Heart left ventricle (tissue), 13 donors: ENCODE measurements around the gene ZNF341.

Experiments used
- POLR2A ChIP-seq, 2 donors: fragments of 450-650 bp; IDR thresholded peaks; one replicate each; pipeline ENCODE4 v1.6.1; 2017; ENCODE audit warnings: antibody characterized with exemption in 2 of 2, mild to moderate bottlenecking in 2 of 2, moderate library complexity in 2 of 2
- TF ChIP-seq, protein P1 (sequence below), 12 donors: fragments of 200-600 bp; sonication (generic) in 4 of 12; IDR thresholded peaks; one replicate each; pipeline versions ENCODE4 v1.5.0 to v1.8.0; 2018 to 2022; ENCODE audit warnings: antibody characterized with exemption in 12 of 12, mild to moderate bottlenecking in 5 of 12
- donor health status: ischemic (EF 13 %, LVEDD 7.1; RV severe dilation, severe dysfunction).
- donor health status: DM: no; HTN: yes; CAD: no.
- donor health status: DM: no; HTN: no; CAD: no.
- donor health status: ischemic (EF 25% LVEDD 6.9; RV normal size, moderate dysfunction).
- donor health status: ischemic (EF 25% LVEDD 5.7; RV mildly dilated, moderate dysfunction).
- donor health status: ischemic (EF 35%, LVEDD 5.7; RV mildly dilated, moderate dysfunction).
- donor health status: nonischemic (EF 11% LVEDD 7.7; RV severe dilation, severe dysfunction).
- donor health status: DM: yes; HTN: yes; CAD: no.
- donor health status: PGD.
- donor health status: ischemic (EF 29% LVEDD 5.4; RV normal size, mild dysfunction).
- donor health status: nonischemic (EF 23%, LVEDD 6.1; RV moderate dilation, normal function).

DNA sequence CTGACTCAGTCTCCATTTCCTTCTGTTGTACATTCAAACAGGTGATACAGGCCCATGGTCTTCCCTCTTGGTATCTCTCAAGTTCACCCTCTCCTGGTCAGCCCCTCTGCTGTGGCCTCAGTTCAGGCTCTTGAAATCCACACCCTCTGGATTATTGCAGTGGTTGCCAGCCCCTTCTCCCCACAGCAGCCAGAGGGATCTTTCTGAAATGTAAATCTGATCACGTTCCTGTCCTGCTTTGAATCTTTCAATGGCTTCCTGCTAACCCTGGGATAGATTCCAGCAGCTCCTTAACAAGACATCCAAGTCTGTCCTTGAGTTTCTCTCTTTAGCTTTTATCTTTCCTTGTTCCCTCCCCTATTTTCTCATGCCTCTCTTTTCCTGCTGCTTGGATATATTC, 101.5 kb downstream of the ZNF341 start:
- TF ChIP-seq, protein P1, sequence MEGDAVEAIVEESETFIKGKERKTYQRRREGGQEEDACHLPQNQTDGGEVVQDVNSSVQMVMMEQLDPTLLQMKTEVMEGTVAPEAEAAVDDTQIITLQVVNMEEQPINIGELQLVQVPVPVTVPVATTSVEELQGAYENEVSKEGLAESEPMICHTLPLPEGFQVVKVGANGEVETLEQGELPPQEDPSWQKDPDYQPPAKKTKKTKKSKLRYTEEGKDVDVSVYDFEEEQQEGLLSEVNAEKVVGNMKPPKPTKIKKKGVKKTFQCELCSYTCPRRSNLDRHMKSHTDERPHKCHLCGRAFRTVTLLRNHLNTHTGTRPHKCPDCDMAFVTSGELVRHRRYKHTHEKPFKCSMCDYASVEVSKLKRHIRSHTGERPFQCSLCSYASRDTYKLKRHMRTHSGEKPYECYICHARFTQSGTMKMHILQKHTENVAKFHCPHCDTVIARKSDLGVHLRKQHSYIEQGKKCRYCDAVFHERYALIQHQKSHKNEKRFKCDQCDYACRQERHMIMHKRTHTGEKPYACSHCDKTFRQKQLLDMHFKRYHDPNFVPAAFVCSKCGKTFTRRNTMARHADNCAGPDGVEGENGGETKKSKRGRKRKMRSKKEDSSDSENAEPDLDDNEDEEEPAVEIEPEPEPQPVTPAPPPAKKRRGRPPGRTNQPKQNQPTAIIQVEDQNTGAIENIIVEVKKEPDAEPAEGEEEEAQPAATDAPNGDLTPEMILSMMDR (IDR thresholded peaks at IDR 0.05): no peak
- no peak for TF ChIP-seq POLR2A (IDR thresholded peaks at IDR 0.05)
